ENCODE measurements around the gene TNFRSF21. TPM values are rescaled to one million over a fixed set of nuclear protein-coding genes. Genes with fewer than 3 reads are reported as not detected.

TNFRSF21 gene
- total RNA-seq, 2 donors from 2014 or later = 21.8 to 22.5 TPM

GRCh38 chr6:47353871-47354270 lies 44.2 kb upstream of the TNFRSF21 start:
- Histone ChIP-seq H3K4me3 (no peak overlapping the region), H3K27ac (no peak overlapping the region), H3K36me3 (no peaks in the 10 kb centered on the region), H3K27me3 (replicated peaks; ENCODE audit: insufficient read depth) (no peaks in the 10 kb centered on the region), H3K9me3 (no peaks in the 10 kb centered on the region), H3K4me1 (replicated peaks) (no peaks in the 10 kb centered on the region)
- TF ChIP-seq POLR2A (IDR thresholded peaks at IDR 0.05) (no peak), CTCF (IDR thresholded peaks at IDR 0.05) (no peak), POLR2AphosphoS5 (IDR thresholded peaks at IDR 0.05) (no peak)
- intact Hi-C loops (cut with DNase I) = no loop called here
- 37% methylated on average over 1 of the region's 1 CpG for WGBS
- no peak for DNase-seq (ENCODE audit: low spot score)

- no peaks in the 10 kb centered on the region for H3K36me3 ChIP-seq
- intact Hi-C loops (cut with DNase I) = no loop called here
- no peak overlapping the region for H3K27ac ChIP-seq
- H3K4me3 ChIP-seq = no peak overlapping the region
- TF ChIP-seq POLR2A (IDR thresholded peaks at IDR 0.05) = no peak
- no peak for TF ChIP-seq POLR2AphosphoS5 (IDR thresholded peaks at IDR 0.05)
- no peak for TF ChIP-seq CTCF (IDR thresholded peaks at IDR 0.05)
- no peaks in the 10 kb centered on the region for H3K4me1 ChIP-seq (replicated peaks)
- 70% methylated on average over 2 of the region's 2 CpGs for WGBS
- no peaks in the 10 kb centered on the region for H3K9me3 ChIP-seq
- DNase-seq (ENCODE audit: low spot score) = no peak
- H3K27me3 ChIP-seq (replicated peaks; ENCODE audit: insufficient read depth) = no peaks in the 10 kb centered on the region
Measured at GRCh38 chr6:47352966-47353365, 43.3 kb upstream of the TNFRSF21 start.

DNA sequence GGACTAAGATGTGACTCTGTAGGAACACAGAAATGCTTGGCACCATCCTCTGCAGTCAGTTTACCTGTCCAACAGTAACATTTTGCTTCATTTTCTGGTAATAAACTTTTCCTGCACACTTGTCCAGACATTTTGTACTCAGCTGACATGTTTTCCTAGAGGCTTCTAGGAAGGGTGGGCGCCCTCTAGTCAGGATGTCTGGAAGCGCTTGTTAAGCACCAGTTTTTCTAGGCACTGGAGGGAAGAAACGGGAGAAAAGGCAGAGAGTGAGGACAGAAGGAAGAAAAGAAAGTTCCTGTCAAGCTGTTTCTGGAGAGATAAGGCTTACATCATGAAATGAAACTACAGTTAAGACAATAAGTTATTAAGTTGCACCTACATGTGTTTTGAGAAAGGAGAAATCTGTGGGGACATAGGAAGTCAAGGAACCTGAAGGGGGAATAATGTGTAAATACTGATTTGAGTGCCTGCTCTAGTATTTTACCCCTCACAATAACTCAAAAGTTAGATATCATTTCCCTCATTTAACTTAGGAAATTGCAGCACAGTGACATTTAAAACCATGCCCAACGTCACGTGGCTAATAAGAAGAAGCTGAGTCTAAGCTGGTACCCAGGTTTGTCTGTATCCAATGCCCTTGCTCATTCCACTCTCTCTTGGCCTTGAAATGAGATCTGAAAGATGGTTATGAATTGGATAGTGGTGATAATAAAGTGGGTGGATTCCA lies 42.7 kb upstream of the TNFRSF21 start:
- no peaks in the 10 kb centered on the region for H3K9me3 ChIP-seq
- no peaks in the 10 kb centered on the region for H3K36me3 ChIP-seq
- H3K27me3 ChIP-seq (replicated peaks; ENCODE audit: insufficient read depth) = no peaks in the 10 kb centered on the region
- 86% methylated on average over 5 of the region's 5 CpGs for WGBS
- intact Hi-C loops (cut with DNase I) = no loop called here
- no peak for DNase-seq (ENCODE audit: low spot score)
- TF ChIP-seq POLR2A (IDR thresholded peaks at IDR 0.05) = no peak
- H3K4me3 ChIP-seq = no peak overlapping the region
- no peaks in the 10 kb centered on the region for H3K4me1 ChIP-seq (replicated peaks)
- H3K27ac ChIP-seq = no peak overlapping the region

DNA sequence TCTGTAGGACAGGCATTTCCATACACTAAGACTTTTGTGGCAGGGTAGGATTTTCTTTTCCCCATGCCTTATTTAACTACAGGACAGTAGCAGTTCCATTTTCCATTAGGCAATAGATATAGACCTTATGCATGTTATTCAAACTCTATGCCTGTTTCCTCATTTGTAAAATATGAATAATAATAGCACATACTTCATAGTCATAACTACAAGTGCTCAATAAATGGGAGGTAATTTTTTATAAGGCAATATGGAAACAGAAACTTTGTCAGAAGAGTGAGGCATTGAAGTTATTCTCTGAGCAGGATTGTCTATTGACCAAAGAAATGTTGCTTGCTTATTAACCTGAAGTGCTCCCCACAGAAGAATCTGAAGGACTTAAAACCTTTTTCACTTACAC lies 41.9 kb upstream of the TNFRSF21 start:
- intact Hi-C loops (cut with DNase I) = no loop called here
- TF ChIP-seq CTCF (IDR thresholded peaks at IDR 0.05) = no peak
- TF ChIP-seq POLR2A (IDR thresholded peaks at IDR 0.05) = no peak
- no peak for TF ChIP-seq POLR2AphosphoS5 (IDR thresholded peaks at IDR 0.05)
- no peak overlapping the region for H3K27ac ChIP-seq

DNA sequence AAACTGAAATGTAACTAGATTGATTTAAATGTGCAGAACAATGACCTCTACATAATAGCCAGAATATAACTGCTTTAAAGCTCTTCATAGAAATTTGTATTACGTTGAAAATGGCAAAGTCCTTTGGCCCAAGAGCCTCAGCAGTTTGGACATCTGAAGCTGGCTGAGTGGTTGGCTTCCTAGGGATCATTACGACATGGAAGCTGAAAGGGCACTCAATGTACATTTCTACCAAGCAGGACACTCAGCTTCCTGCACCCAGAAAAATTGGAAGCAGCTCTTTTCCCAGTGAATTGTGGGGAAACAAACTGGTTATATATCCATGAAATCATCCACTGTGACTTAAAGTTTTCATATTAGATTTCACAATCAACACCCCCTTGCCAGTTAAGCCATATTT lies 40.2 kb upstream of the TNFRSF21 start:
- TF ChIP-seq POLR2AphosphoS5 (IDR thresholded peaks at IDR 0.05) (no peak), CTCF (IDR thresholded peaks at IDR 0.05) (no peak), POLR2A (IDR thresholded peaks at IDR 0.05) (no peak)

More for the DNA sequence above, 41.9 kb upstream of the TNFRSF21 start:
- H3K4me3 ChIP-seq = no peak overlapping the region
- no peaks in the 10 kb centered on the region for H3K4me1 ChIP-seq (replicated peaks)
- DNase-seq (ENCODE audit: low spot score) = no peak
- no peaks in the 10 kb centered on the region for H3K36me3 ChIP-seq
- H3K27me3 ChIP-seq (replicated peaks; ENCODE audit: insufficient read depth) = no peaks in the 10 kb centered on the region
- H3K9me3 ChIP-seq = no peaks in the 10 kb centered on the region

More for the DNA sequence above, 40.2 kb upstream of the TNFRSF21 start:
- Histone ChIP-seq H3K27me3 (replicated peaks; ENCODE audit: insufficient read depth) (no peaks in the 10 kb centered on the region), H3K4me1 (replicated peaks) (no peaks in the 10 kb centered on the region), H3K27ac (no peak overlapping the region), H3K36me3 (no peaks in the 10 kb centered on the region), H3K4me3 (no peak overlapping the region), H3K9me3 (no peaks in the 10 kb centered on the region)
- WGBS = 78% methylated on average over 2 of the region's 2 CpGs
- intact Hi-C loops (cut with DNase I) = no loop called here
- no peak for DNase-seq (ENCODE audit: low spot score)

All from prostate gland (tissue), 2 donors.